GM10248 (cell line): Measurements from ENCODE around the gene MCC.

Experiments
- CTCF ChIA-PET: fragments of 300-600 bp; sonication (Branson Sonifier 250); formaldehyde crosslinking; extraction: SDS; loops from one replicate; lab custom pipeline; 2021; ENCODE audit warnings: antibody characterized with exemption; lab: Yijun Ruan, JAX
- POLR2A ChIA-PET: fragments of 350-650 bp; sonication (Branson Sonifier 250); formaldehyde crosslinking; extraction: SDS; loops from one replicate; lab custom pipeline; 2020; ENCODE audit warnings: antibody characterized with exemption; lab: Yijun Ruan, JAX
- DNase-seq: peaks from one replicate; pipeline ENCODE4 v3.0.0; 2012; ENCODE audit errors: extremely low spot score
- TF ChIP-seq, protein P1 (sequence below): IDR thresholded peaks from 2 replicates; pipeline ENCODE4 v1.5.1; 2012; ENCODE audit warnings: mild to moderate bottlenecking, low read depth; ENCODE audit errors: extremely low read depth, missing control alignments, control extremely low read depth

The MCC gene

GRCh38 chr5:113151641-113152379, 336.4 kb downstream of the MCC start:
- CTCF ChIA-PET = interaction anchor here (1.3 to 1.8 kb wide), 2 partner anchors 9 to 10 kb away, joined by 4 to 7 read pairs; no protein-coding TSS in a partner anchor
- POLR2A ChIA-PET = no interaction called here
- DNase-seq = no peak
- TF ChIP-seq, protein P1, sequence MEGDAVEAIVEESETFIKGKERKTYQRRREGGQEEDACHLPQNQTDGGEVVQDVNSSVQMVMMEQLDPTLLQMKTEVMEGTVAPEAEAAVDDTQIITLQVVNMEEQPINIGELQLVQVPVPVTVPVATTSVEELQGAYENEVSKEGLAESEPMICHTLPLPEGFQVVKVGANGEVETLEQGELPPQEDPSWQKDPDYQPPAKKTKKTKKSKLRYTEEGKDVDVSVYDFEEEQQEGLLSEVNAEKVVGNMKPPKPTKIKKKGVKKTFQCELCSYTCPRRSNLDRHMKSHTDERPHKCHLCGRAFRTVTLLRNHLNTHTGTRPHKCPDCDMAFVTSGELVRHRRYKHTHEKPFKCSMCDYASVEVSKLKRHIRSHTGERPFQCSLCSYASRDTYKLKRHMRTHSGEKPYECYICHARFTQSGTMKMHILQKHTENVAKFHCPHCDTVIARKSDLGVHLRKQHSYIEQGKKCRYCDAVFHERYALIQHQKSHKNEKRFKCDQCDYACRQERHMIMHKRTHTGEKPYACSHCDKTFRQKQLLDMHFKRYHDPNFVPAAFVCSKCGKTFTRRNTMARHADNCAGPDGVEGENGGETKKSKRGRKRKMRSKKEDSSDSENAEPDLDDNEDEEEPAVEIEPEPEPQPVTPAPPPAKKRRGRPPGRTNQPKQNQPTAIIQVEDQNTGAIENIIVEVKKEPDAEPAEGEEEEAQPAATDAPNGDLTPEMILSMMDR = no peak

DNA sequence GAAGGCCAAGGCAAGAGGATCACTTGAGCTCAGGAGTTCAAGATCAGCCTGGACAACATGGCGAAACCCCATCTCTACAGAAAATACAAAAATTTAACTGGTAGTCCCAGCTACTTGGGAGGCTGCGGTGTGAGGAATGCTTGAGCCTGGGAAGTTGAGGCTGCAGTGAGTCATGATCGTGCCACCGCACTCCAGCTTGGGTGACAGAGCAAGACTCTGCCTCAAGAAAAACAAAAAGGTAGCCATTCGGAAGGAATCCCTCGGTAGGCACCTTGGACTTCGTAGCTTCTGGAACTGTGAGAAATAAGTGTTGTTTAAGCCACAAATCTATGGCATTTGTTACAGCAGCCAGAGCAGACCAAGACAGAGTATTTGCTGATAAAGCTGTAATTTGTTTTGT, 337.4 kb downstream of the MCC start:
- POLR2A ChIA-PET = no interaction called here

DNA sequence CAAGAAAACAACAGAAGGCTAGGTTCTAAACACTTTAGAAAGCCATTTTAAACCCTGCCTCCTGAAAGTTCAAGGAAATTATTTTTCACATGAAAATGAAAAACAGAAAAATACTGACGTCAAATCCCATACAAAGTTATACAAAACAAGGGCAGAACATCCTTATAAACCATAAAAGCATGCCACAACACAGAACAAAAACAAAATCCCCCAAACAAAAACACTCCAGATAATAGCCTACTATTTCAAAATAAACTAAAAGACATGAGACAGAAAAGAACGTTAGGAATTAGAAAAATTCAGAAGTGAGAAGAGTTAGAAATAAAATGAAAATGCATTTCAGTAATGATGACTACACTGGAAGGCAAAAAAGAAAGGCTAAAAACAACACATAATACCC, 338.0 kb downstream of the MCC start:
- DNase-seq = no peak
- POLR2A ChIA-PET = no interaction called here
- CTCF ChIA-PET = no interaction called here
- TF ChIP-seq, protein P1 = no peak

More for the DNA sequence above, 337.4 kb downstream of the MCC start:
- CTCF ChIA-PET = interaction anchor here (1.3 to 1.8 kb wide), 2 partner anchors 9 to 10 kb away, joined by 4 to 7 read pairs; no protein-coding TSS in a partner anchor
- no peak for DNase-seq
- TF ChIP-seq, protein P1 = no peak

GRCh38 chr5:113147537-113147936, 340.7 kb downstream of the MCC start:
- DNase-seq = no peak
- TF ChIP-seq, protein P1 = no peak
- CTCF ChIA-PET = no interaction called here
- POLR2A ChIA-PET = no interaction called here

- TF ChIP-seq, protein P1 = no peak
- ChIA-PET POLR2A (no interaction called here), CTCF (no interaction called here)
- DNase-seq = no peak
These were observed 341.1 kb downstream of the MCC start for GRCh38 chr5:113147101-113147508.

GRCh38 chr5:113145757-113146387, 342.4 kb downstream of the MCC start:
- DNase-seq = no peak
- ChIA-PET CTCF (interaction anchor here (1.0 kb wide), 1 partner anchor 26 kb away, joined by 3 read pairs; no protein-coding TSS in a partner anchor), POLR2A (no interaction called here)

More at GRCh38 chr5:113145757-113146387, 342.4 kb downstream of the MCC start:
- TF ChIP-seq, protein P1 = no peak
